A549 (cell line): ENCODE data around the gene C21orf58. TPM values are rescaled to one million over a fixed set of nuclear protein-coding genes. Genes with fewer than 3 reads are reported as not detected.

Source experiments
- ATAC-seq, 2 experiments: fragments of 200-7000 bp in 1 of 2; fragments of >200 bp in 1 of 2; cut with Nextera tagmentation in 1 of 2; cut with Tn5 transposase in 1 of 2; 3 replicates each; pipeline versions ENCODE4 v1.8.0 to v1.9.1; 2018 to 2020; ENCODE audit warnings: mild to moderate bottlenecking in 1 of 2, moderate library complexity in 1 of 2
- CTCF ChIA-PET: fragments of 300-600 bp; sonication (Branson Sonifier 250); formaldehyde crosslinking; extraction: SDS; loops from one replicate; lab custom pipeline; 2021; ENCODE audit warnings: antibody characterized with exemption, inconsistent platforms; lab: Yijun Ruan, JAX
- POLR2A ChIA-PET: fragments of 350-600 bp; formaldehyde crosslinking; extraction: SDS; loops from one replicate; lab custom pipeline; 2021; ENCODE audit warnings: antibody characterized with exemption, inconsistent platforms; lab: Yijun Ruan, JAX
- DNase-seq, 2 experiments: peaks; one replicate each; pipeline versions ENCODE4 v3.0.0 to v3.0.0-alpha.2; 2011 to 2016; ENCODE audit warnings: low read depth in 1 of 2, low spot score in 1 of 2
- FAIRE-seq: peaks from 2 replicates; lab custom pipeline; 2011; peaks lifted over from hg19 to GRCh38; lab: Jason Lieb, UNC
- H3K27ac ChIP-seq, 2 experiments: fragments of >200 bp; sonication (Bioruptor Twin); formaldehyde crosslinking; 3 replicates each; pipeline ENCODE4 v1.5.1; 2016 to 2017
- H3K4me1 ChIP-seq: fragments of >200 bp; sonication (Bioruptor Twin); formaldehyde crosslinking; 3 replicates; pipeline ENCODE4 v1.6.1; 2016
- H3K4me2 ChIP-seq: fragments of >200 bp; sonication (Bioruptor Twin); formaldehyde crosslinking; 3 replicates; pipeline ENCODE4 v1.6.1; 2016
- H3K4me3 ChIP-seq: fragments of >200 bp; sonication (Bioruptor Twin); formaldehyde crosslinking; 3 replicates; pipeline ENCODE4 v1.5.1; 2016
- H3K9me3 ChIP-seq: fragments of >200 bp; sonication (Bioruptor Twin); formaldehyde crosslinking; 3 replicates; pipeline ENCODE4 v1.6.1; 2016
- BHLHE40 ChIP-seq: IDR thresholded peaks from 2 replicates; pipeline ENCODE4 v1.6.1; 2012; ENCODE audit warnings: low read depth, low read length, inconsistent platforms
- CBX2 ChIP-seq: fragments of 200-600 bp; sonication (generic); IDR thresholded peaks from 2 replicates; pipeline ENCODE4 v1.6.1; 2016; ENCODE audit warnings: low read depth, mild to moderate bottlenecking, borderline replicate concordance
- CEBPB ChIP-seq, 2 experiments: fragments of >200 bp in 1 of 2; sonication (Bioruptor Twin) in 1 of 2; formaldehyde crosslinking in 1 of 2; IDR thresholded peaks; 2 replicates each; pipeline ENCODE4 v1.6.1; 2012 to 2016
- EHMT2 ChIP-seq: fragments of 200-600 bp; sonication (generic); IDR thresholded peaks from 2 replicates; pipeline ENCODE4 v1.6.1; 2016; ENCODE audit warnings: antibody characterized with exemption, low read depth, mild to moderate bottlenecking, moderate library complexity
- ESRRA ChIP-seq: fragments of 150-350 bp; IDR thresholded peaks from 2 replicates; pipeline ENCODE4 v1.6.1; 2014; ENCODE audit warnings: mild to moderate bottlenecking, low read length, borderline replicate concordance
- GATA3 ChIP-seq: IDR thresholded peaks from 2 replicates; pipeline ENCODE4 v1.6.1; 2012; ENCODE audit warnings: borderline replicate concordance
- JUN ChIP-seq, 2 experiments: fragments of >200 bp; sonication (Bioruptor Twin); formaldehyde crosslinking; IDR thresholded peaks; 2 replicates in 1 of 2; 3 replicates in 1 of 2; pipeline ENCODE4 v1.6.1; 2016 to 2017
- KDM1A ChIP-seq: fragments of 200-600 bp; sonication (generic); IDR thresholded peaks from 2 replicates; pipeline ENCODE4 v1.6.1; 2016; ENCODE audit warnings: low read depth, mild to moderate bottlenecking
- KDM5A ChIP-seq: fragments of 200-600 bp; sonication (generic); IDR thresholded peaks from 2 replicates; pipeline ENCODE4 v1.6.1; 2016; ENCODE audit warnings: antibody characterized with exemption, mild to moderate bottlenecking
- MAFK ChIP-seq: fragments of 450-650 bp; IDR thresholded peaks from 2 replicates; pipeline ENCODE4 v1.6.1; 2014; ENCODE audit not compliant: partially characterized antibody
- MAZ ChIP-seq: fragments of 150-350 bp; IDR thresholded peaks from 2 replicates; pipeline ENCODE4 v1.6.1; 2014; ENCODE audit warnings: antibody characterized with exemption, low read depth, low read length, borderline replicate concordance
- NFE2L2 ChIP-seq: fragments of 150-350 bp; conservative IDR thresholded peaks from 2 replicates; pipeline ENCODE4 v1.6.1; 2014; ENCODE audit warnings: low read length
- NPAS2 ChIP-seq: fragments of 250-450 bp; sonication (Bioruptor Pico); IDR thresholded peaks from 2 replicates; pipeline ENCODE4 v1.8.0; 2022; ENCODE audit warnings: mild to moderate bottlenecking, moderate library complexity, borderline replicate concordance
- PHF8 ChIP-seq: fragments of 200-600 bp; sonication (generic); IDR thresholded peaks from 2 replicates; pipeline ENCODE4 v1.6.1; 2016; ENCODE audit warnings: low read depth, mild to moderate bottlenecking, antibody characterized with exemption, moderate library complexity, borderline replicate concordance
- POLR2A ChIP-seq: IDR thresholded peaks from 2 replicates; pipeline ENCODE4 v1.6.1; 2012; ENCODE audit warnings: mild to moderate bottlenecking, low read length
- POLR2AphosphoS2 ChIP-seq: conservative IDR thresholded peaks from 2 replicates; pipeline ENCODE4 v1.6.1; 2012; ENCODE audit warnings: low read length, improper control_type of control experiment, inconsistent platforms
- RARB ChIP-seq: fragments of 250-450 bp; sonication (Bioruptor Pico); IDR thresholded peaks from 2 replicates; pipeline ENCODE4 v1.8.0; 2021; ENCODE audit warnings: mild to moderate bottlenecking, moderate library complexity
- ZC3H11A ChIP-seq: fragments of 450-650 bp; IDR thresholded peaks from 2 replicates; pipeline ENCODE4 v1.6.1; 2014; ENCODE audit warnings: antibody characterized with exemption, mild to moderate bottlenecking
- ZFP36 ChIP-seq: fragments of 450-650 bp; IDR thresholded peaks from 2 replicates; pipeline ENCODE4 v1.6.1; 2014; ENCODE audit warnings: borderline replicate concordance; ENCODE audit not compliant: partially characterized antibody
- ZSCAN20 ChIP-seq: fragments of 250-450 bp; sonication (Bioruptor Pico); IDR thresholded peaks from 2 replicates; pipeline ENCODE4 v1.8.0; 2022; ENCODE audit warnings: mild to moderate bottlenecking, moderate library complexity
- WGBS: methylation state at CpG from one replicate; pipeline ENCODE4 v1.1.6; 2017; ENCODE audit errors: missing lambda C conversion rate; 5-methylcytosine and 5-hydroxymethylcytosine counted together
- polyA plus RNA-seq, 4 experiments: library from polyadenylated mRNA; depleted of rRNA in 3 of 4; stranded (reverse); fragments of >200 nt; fragmentation: RNase III in 1 of 4; extraction: RNeasy Plus Mini Kit Qiagen cat#74134 plus additional on column Dnase treatment in 1 of 4; gene quantifications; 2 replicates in 3 of 4; 3 replicates in 1 of 4; pipeline ENCODE4 v1.2.3, GENCODE V29; 2011 to 2017
- TF ChIP-seq, protein P1 (sequence below): IDR thresholded peaks from 2 replicates; pipeline ENCODE4 v1.6.1; 2012
- TF ChIP-seq, protein P2 (sequence below): fragments of 150-350 bp; IDR thresholded peaks from 2 replicates; pipeline ENCODE4 v1.6.1; 2014; ENCODE audit warnings: low read depth, mild to moderate bottlenecking, low read length

C21orf58 gene
- polyA plus RNA-seq, 2 of the 4 experiments (the other 2 are of a cell fraction), result 3.2 to 8.5 TPM

GRCh38 chr21:46366561-46366960, 42.9 kb upstream of the C21orf58 start:
- no peak for ATAC-seq
- ChIA-PET POLR2A (no interaction called here), CTCF (no interaction called here)
- DNase-seq, result no peak
- H3K9me3 ChIP-seq, result no peaks in the 10 kb centered on the region
- H3K4me1 ChIP-seq, result no peaks in the 10 kb centered on the region
- H3K4me3 ChIP-seq, result no peak overlapping the region
- TF ChIP-seq PHF8 (no peak), POLR2A (no peak), CBX2 (no peak), POLR2AphosphoS2 (no peak), BHLHE40 (no peak)
- TF ChIP-seq, all 56 proteins: peak for 0
- no peak overlapping the region for H3K27ac ChIP-seq
- 91% methylated on average over 19 of the region's 19 CpGs for WGBS
- no peak for FAIRE-seq
- no peak overlapping the region for H3K4me2 ChIP-seq

GRCh38 chr21:46366091-46366490, 42.4 kb upstream of the C21orf58 start:
- DNase-seq, result no peak

GRCh38 chr21:46363698-46364097, 40.0 kb upstream of the C21orf58 start:
- Histone ChIP-seq H3K4me2 (no peak overlapping the region), H3K4me3 (no peak overlapping the region), H3K4me1 (no peaks in the 10 kb centered on the region), H3K9me3 (no peaks in the 10 kb centered on the region), H3K27ac (no peak overlapping the region)
- TF ChIP-seq PHF8 (no peak), GATA3 (no peak)
- no peak for FAIRE-seq
- DNase-seq, result no peak
- CTCF ChIA-PET, result no interaction called here
- ATAC-seq, result no peak
- WGBS, result 93% methylated on average over 11 of the region's 16 CpGs
- POLR2A ChIA-PET, result no interaction called here

More at GRCh38 chr21:46366091-46366490, 42.4 kb upstream of the C21orf58 start:
- no peak for FAIRE-seq
- ChIA-PET POLR2A (no interaction called here), CTCF (no interaction called here)
- TF ChIP-seq POLR2A (no peak), EHMT2 (no peak), MAFK (no peak), CBX2 (no peak), KDM1A (no peak), POLR2AphosphoS2 (no peak), ZSCAN20 (no peak), ZFP36 (no peak), ESRRA (no peak), NPAS2 (CRISPR knock-in tag) (no peak)
- TF ChIP-seq, protein P1, sequence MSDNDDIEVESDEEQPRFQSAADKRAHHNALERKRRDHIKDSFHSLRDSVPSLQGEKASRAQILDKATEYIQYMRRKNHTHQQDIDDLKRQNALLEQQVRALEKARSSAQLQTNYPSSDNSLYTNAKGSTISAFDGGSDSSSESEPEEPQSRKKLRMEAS, result no peak
- Histone ChIP-seq H3K9me3 (no peaks in the 10 kb centered on the region), H3K4me1 (no peaks in the 10 kb centered on the region), H3K4me2 (no peak overlapping the region), H3K27ac (no peak overlapping the region), H3K4me3 (no peak overlapping the region)
- 88% methylated on average over 6 of the region's 11 CpGs for WGBS
- no peak for ATAC-seq

- POLR2A ChIA-PET, result no interaction called here
- CTCF ChIA-PET, result no interaction called here
- no peak overlapping the region for H3K27ac ChIP-seq
- DNase-seq (no peak), FAIRE-seq (no peak), ATAC-seq (no peak)
- 90% methylated on average over 15 of the region's 15 CpGs for WGBS
- no peaks in the 10 kb centered on the region for H3K4me1 ChIP-seq
- TF ChIP-seq KDM5A (no peak), JUN (IDR thresholded peaks at IDR 0.05) (no peak), MAZ (no peak), RARB (CRISPR knock-in tag) (no peak), CEBPB (IDR thresholded peaks at IDR 0.05) (no peak), ZC3H11A (no peak), NFE2L2 (no peak)
- TF ChIP-seq, protein P2, sequence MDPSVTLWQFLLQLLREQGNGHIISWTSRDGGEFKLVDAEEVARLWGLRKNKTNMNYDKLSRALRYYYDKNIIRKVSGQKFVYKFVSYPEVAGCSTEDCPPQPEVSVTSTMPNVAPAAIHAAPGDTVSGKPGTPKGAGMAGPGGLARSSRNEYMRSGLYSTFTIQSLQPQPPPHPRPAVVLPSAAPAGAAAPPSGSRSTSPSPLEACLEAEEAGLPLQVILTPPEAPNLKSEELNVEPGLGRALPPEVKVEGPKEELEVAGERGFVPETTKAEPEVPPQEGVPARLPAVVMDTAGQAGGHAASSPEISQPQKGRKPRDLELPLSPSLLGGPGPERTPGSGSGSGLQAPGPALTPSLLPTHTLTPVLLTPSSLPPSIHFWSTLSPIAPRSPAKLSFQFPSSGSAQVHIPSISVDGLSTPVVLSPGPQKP, result no peak
- H3K9me3 ChIP-seq, result no peaks in the 10 kb centered on the region
- no peak overlapping the region for H3K4me2 ChIP-seq
- no peak overlapping the region for H3K4me3 ChIP-seq
Observed at GRCh38 chr21:46362946-46363345, 39.3 kb upstream of the C21orf58 start.
